Measurements from ENCODE around the gene ATL2.

- no peak for TF ChIP-seq YY1 (IDR thresholded peaks at IDR 0.05; ENCODE audit: insufficient read depth, insufficient read length)
- no peak for TF ChIP-seq ZNF274 (IDR thresholded peaks at IDR 0.05; ENCODE audit: low read depth, low read length)
- TF ChIP-seq SUZ12 (IDR thresholded peaks at IDR 0.05; ENCODE audit: extremely low read depth, insufficient read depth, insufficient read length), result no peak
Measured at GRCh38 chr2:38405917-38406596, 29.0 kb upstream of the ATL2 start.

Measured in NT2/D1 (cell line).